ENCODE results near the gene NSUN5.
"Not testable (repeated sequence)": the region's sequence is repeated elsewhere in the genome, so short reads cannot be mapped to it uniquely, and the experiment has no call there.

NSUN5 gene

GRCh38 chr7:73313521-73313906 lies 4.9 kb upstream of the NSUN5 start:
- H3K36me3 Mint-ChIP-seq = peaks cover 3% of the 10 kb centered on the region

GRCh38 chr7:73312831-73313520 lies 4.3 kb upstream of the NSUN5 start:
- no peak for ATAC-seq
- no peak overlapping the region for H3K4me3 Mint-ChIP-seq
- H3K27ac Mint-ChIP-seq = no peak overlapping the region
- peaks cover 16% of the 10 kb centered on the region for H3K4me1 Mint-ChIP-seq
- peaks cover 8% of the 10 kb centered on the region for H3K36me3 Mint-ChIP-seq
- H3K9me3 Mint-ChIP-seq = no peaks in the 10 kb centered on the region
- DNase-seq (ENCODE audit: low spot score in 2 of 2) = no peak

More at GRCh38 chr7:73313521-73313906, 4.9 kb upstream of the NSUN5 start:
- Mint-ChIP-seq H3K9me3 (no peaks in the 10 kb centered on the region), H3K27ac (no peak overlapping the region), H3K4me1 (peaks cover 10% of the 10 kb centered on the region), H3K4me3 (no peak overlapping the region)
- DNase-seq (ENCODE audit: low spot score in 2 of 2) (no peak), ATAC-seq (no peak)

GRCh38 chr7:73311421-73311820 lies 2.8 kb upstream of the NSUN5 start:
- DNase-seq (ENCODE audit: low spot score in 2 of 2); H3K4me3 Mint-ChIP-seq; ATAC-seq; H3K27ac Mint-ChIP-seq; H3K9me3 Mint-ChIP-seq: not testable (repeated sequence)
- Mint-ChIP-seq H3K36me3 (peaks cover 23% of the 10 kb centered on the region), H3K4me1 (peaks cover 31% of the 10 kb centered on the region)

- peak overlapping the region; percentile 96 for H3K4me3 Mint-ChIP-seq
- ATAC-seq (peak; percentile 50), DNase-seq (ENCODE audit: low spot score in 2 of 2) (no peak)
- peak overlapping the region; percentile 97 for H3K27ac Mint-ChIP-seq
- peaks cover 52% of the 10 kb centered on the region for H3K36me3 Mint-ChIP-seq
- H3K4me1 Mint-ChIP-seq = peaks cover 39% of the 10 kb centered on the region
- no peaks in the 10 kb centered on the region for H3K9me3 Mint-ChIP-seq
These were observed 457 bp downstream of the NSUN5 start for GRCh38 chr7:73308074-73308664.

- DNase-seq (ENCODE audit: low spot score in 2 of 2) (no peak), ATAC-seq (no peak)
- Mint-ChIP-seq H3K4me3 (peak overlapping the region; percentile 96), H3K4me1 (peaks cover 39% of the 10 kb centered on the region), H3K27ac (peak overlapping the region; percentile 97), H3K36me3 (peaks cover 58% of the 10 kb centered on the region), H3K9me3 (no peaks in the 10 kb centered on the region)
These were observed 1.2 kb downstream of the NSUN5 start for GRCh38 chr7:73307436-73307835.

GRCh38 chr7:73304612-73305387 lies 3.8 kb downstream of the NSUN5 start:
- H3K4me3 Mint-ChIP-seq; ATAC-seq; DNase-seq (ENCODE audit: low spot score in 2 of 2); H3K9me3 Mint-ChIP-seq; H3K27ac Mint-ChIP-seq: not testable (repeated sequence)
- H3K36me3 Mint-ChIP-seq = peaks cover 58% of the 10 kb centered on the region
- peaks cover 39% of the 10 kb centered on the region for H3K4me1 Mint-ChIP-seq

GRCh38 chr7:73304071-73304470 lies 4.6 kb downstream of the NSUN5 start:
- Mint-ChIP-seq H3K36me3 (peaks cover 58% of the 10 kb centered on the region), H3K4me3 (no peak overlapping the region), H3K9me3 (no peaks in the 10 kb centered on the region), H3K27ac (no peak overlapping the region), H3K4me1 (peaks cover 34% of the 10 kb centered on the region)
- no peak for DNase-seq (ENCODE audit: low spot score in 2 of 2)
- ATAC-seq = no peak

- no peak for ATAC-seq
- H3K27ac Mint-ChIP-seq = no peak overlapping the region
- H3K4me1 Mint-ChIP-seq = peaks cover 28% of the 10 kb centered on the region
- no peak overlapping the region for H3K4me3 Mint-ChIP-seq
- H3K9me3 Mint-ChIP-seq = no peaks in the 10 kb centered on the region
- no peak for DNase-seq (ENCODE audit: low spot score in 2 of 2)
- peaks cover 55% of the 10 kb centered on the region for H3K36me3 Mint-ChIP-seq
These were observed 5.1 kb downstream of the NSUN5 start for GRCh38 chr7:73303546-73303945.

- H3K27ac Mint-ChIP-seq; H3K4me3 Mint-ChIP-seq; ATAC-seq; DNase-seq (ENCODE audit: low spot score in 2 of 2); H3K9me3 Mint-ChIP-seq: not testable (repeated sequence)
- peaks cover 21% of the 10 kb centered on the region for H3K4me1 Mint-ChIP-seq
- peaks cover 48% of the 10 kb centered on the region for H3K36me3 Mint-ChIP-seq
These were observed 5.8 kb downstream of the NSUN5 start for GRCh38 chr7:73302846-73303245.

GRCh38 chr7:73301108-73301507 lies 7.5 kb downstream of the NSUN5 start:
- not testable (repeated sequence) for DNase-seq (ENCODE audit: low spot score in 2 of 2); H3K4me3 Mint-ChIP-seq; H3K9me3 Mint-ChIP-seq; H3K27ac Mint-ChIP-seq; ATAC-seq; H3K4me1 Mint-ChIP-seq
- H3K36me3 Mint-ChIP-seq = peaks cover 31% of the 10 kb centered on the region

- DNase-seq (ENCODE audit: low spot score in 2 of 2); H3K4me3 Mint-ChIP-seq; H3K27ac Mint-ChIP-seq; ATAC-seq; H3K9me3 Mint-ChIP-seq; H3K4me1 Mint-ChIP-seq: not testable (repeated sequence)
- peaks cover 18% of the 10 kb centered on the region for H3K36me3 Mint-ChIP-seq
These were observed 8.8 kb downstream of the NSUN5 start for GRCh38 chr7:73299812-73300211.

GRCh38 chr7:73297706-73298105 lies 10.9 kb downstream of the NSUN5 start:
- H3K4me3 Mint-ChIP-seq; H3K9me3 Mint-ChIP-seq; ATAC-seq; H3K4me1 Mint-ChIP-seq; DNase-seq (ENCODE audit: low spot score in 2 of 2); H3K27ac Mint-ChIP-seq; H3K36me3 Mint-ChIP-seq: not testable (repeated sequence)

- not testable (repeated sequence) for ATAC-seq; H3K4me1 Mint-ChIP-seq; DNase-seq (ENCODE audit: low spot score in 2 of 2)
These were observed 11.4 kb downstream of the NSUN5 start for GRCh38 chr7:73297235-73297634.

GRCh38 chr7:73277210-73277609 lies 31.4 kb downstream of the NSUN5 start:
- H3K27ac Mint-ChIP-seq; H3K4me3 Mint-ChIP-seq; DNase-seq (ENCODE audit: low spot score in 2 of 2); H3K4me1 Mint-ChIP-seq; H3K9me3 Mint-ChIP-seq; H3K36me3 Mint-ChIP-seq; ATAC-seq: not testable (repeated sequence)

More at GRCh38 chr7:73297235-73297634, 11.4 kb downstream of the NSUN5 start:
- not testable (repeated sequence) for H3K27ac Mint-ChIP-seq, H3K9me3 Mint-ChIP-seq, H3K4me3 Mint-ChIP-seq, H3K36me3 Mint-ChIP-seq

GRCh38 chr7:73267813-73268212 lies 40.8 kb downstream of the NSUN5 start:
- H3K4me1 Mint-ChIP-seq, H3K27ac Mint-ChIP-seq, ATAC-seq: not testable (repeated sequence)

More at GRCh38 chr7:73267813-73268212, 40.8 kb downstream of the NSUN5 start:
- DNase-seq (ENCODE audit: low spot score in 2 of 2); H3K36me3 Mint-ChIP-seq; H3K9me3 Mint-ChIP-seq; H3K4me3 Mint-ChIP-seq: not testable (repeated sequence)

Data from stimulated activated effector memory CD8-positive, alpha-beta T cell treated with anti-CD3 and anti-CD28 coated beads, Interleukin-12 subunit alpha, Interleukin-12 subunit beta, amount 100 ng/mL, for 72 hours (primary cell).